Measurements from ENCODE around the gene ZNF789. TPM values are rescaled to one million over a fixed set of nuclear protein-coding genes. Genes with fewer than 3 reads are reported as not detected.
A peak's percentile ranks its signal among the peaks of the same experiment; 100 is the strongest.

The ZNF789 gene
- total and polyA plus RNA-seq, 4 donors: 4.1 to 19.7 (median 11.6) TPM

- no peaks in the 10 kb centered on the region for H3K9me3 ChIP-seq (ENCODE audit: control insufficient read depth in 4 of 4, insufficient read depth in 3 of 4, low read length in 3 of 4)
- DNase-seq: no peak
- no peak for TF ChIP-seq CTCF (IDR thresholded peaks at IDR 0.05; ENCODE audit: control extremely low read depth, extremely low read depth)
Observed at GRCh38 chr7:99521399-99521798, 48.7 kb downstream of the ZNF789 start.

GRCh38 chr7:99525713-99526440, 53.2 kb downstream of the ZNF789 start:
- no peak overlapping the region for H3K27ac ChIP-seq (ENCODE audit: low read depth in 1 of 2, low read length in 1 of 2)
- no peak for ATAC-seq (ENCODE audit: insufficient read depth, low FRiP score)
- 95 to 96% methylated on average over 21 of the region's 21 CpGs for WGBS, 2 donors
- no peak overlapping the region for H3K9ac ChIP-seq (ENCODE audit: insufficient read depth in 1 of 2, low read length in 2 of 2)
- peaks cover 0 to 11% (median 4%) of the 10 kb centered on the region in 4 donors for H3K9me3 ChIP-seq (ENCODE audit: control insufficient read depth in 4 of 4, insufficient read depth in 3 of 4, low read length in 3 of 4)
- H3K27me3 ChIP-seq (ENCODE audit: control insufficient read depth in 3 of 3, insufficient read depth in 3 of 3, low read length in 2 of 3): no peaks in the 10 kb centered on the region
- H3K4me1 ChIP-seq (ENCODE audit: control insufficient read depth in 5 of 5, insufficient read depth in 5 of 5, low read length in 5 of 5): no peaks in the 10 kb centered on the region
- H3K36me3 ChIP-seq (ENCODE audit: control insufficient read depth in 4 of 4, insufficient read depth in 4 of 4, low read length in 4 of 4): peaks cover 19 to 36% (median 31%) of the 10 kb centered on the region in 4 donors
- no peak for DNase-seq
- TF ChIP-seq CTCF (IDR thresholded peaks at IDR 0.05; ENCODE audit: control extremely low read depth, extremely low read depth): peak; percentile 6
- H3K4me3 ChIP-seq: no peak overlapping the region

More at GRCh38 chr7:99521399-99521798, 48.7 kb downstream of the ZNF789 start:
- Histone ChIP-seq H3K9ac (ENCODE audit: insufficient read depth in 1 of 2, low read length in 2 of 2) (no peak overlapping the region), H3K4me3 (no peak overlapping the region), H3K27me3 (ENCODE audit: control insufficient read depth in 3 of 3, insufficient read depth in 3 of 3, low read length in 2 of 3) (no peaks in the 10 kb centered on the region), H3K27ac (ENCODE audit: low read depth in 1 of 2, low read length in 1 of 2) (no peak overlapping the region), H3K4me1 (ENCODE audit: control insufficient read depth in 5 of 5, insufficient read depth in 5 of 5, low read length in 5 of 5) (no peaks in the 10 kb centered on the region), H3K36me3 (ENCODE audit: control insufficient read depth in 4 of 4, insufficient read depth in 4 of 4, low read length in 4 of 4) (peaks cover 10 to 22% (median 17%) of the 10 kb centered on the region in 4 donors)
- WGBS, 2 donors: 94 to 97% methylated on average over 3 of the region's 3 CpGs
- ATAC-seq (ENCODE audit: insufficient read depth, low FRiP score): no peak

GRCh38 chr7:99531354-99531765, 58.7 kb downstream of the ZNF789 start:
- Histone ChIP-seq H3K36me3 (ENCODE audit: control insufficient read depth in 4 of 4, insufficient read depth in 4 of 4, low read length in 4 of 4) (peaks cover 14 to 52% (median 43%) of the 10 kb centered on the region in 4 donors), H3K9ac (ENCODE audit: insufficient read depth in 1 of 2, low read length in 2 of 2) (no peak overlapping the region), H3K27ac (ENCODE audit: low read depth in 1 of 2, low read length in 1 of 2) (no peak overlapping the region), H3K4me1 (ENCODE audit: control insufficient read depth in 5 of 5, insufficient read depth in 5 of 5, low read length in 5 of 5) (no peaks in the 10 kb centered on the region), H3K4me3 (no peak overlapping the region), H3K27me3 (ENCODE audit: control insufficient read depth in 3 of 3, insufficient read depth in 3 of 3, low read length in 2 of 3) (no peaks in the 10 kb centered on the region), H3K9me3 (ENCODE audit: control insufficient read depth in 4 of 4, insufficient read depth in 3 of 4, low read length in 3 of 4) (peaks cover 15 to 31% (median 26%) of the 10 kb centered on the region in 4 donors)
- ATAC-seq (ENCODE audit: insufficient read depth, low FRiP score) (no peak), DNase-seq (no peak)
- no peak for TF ChIP-seq CTCF (IDR thresholded peaks at IDR 0.05; ENCODE audit: control extremely low read depth, extremely low read depth)
- 98 to 99% methylated on average over 12 of the region's 12 CpGs for WGBS, 2 donors
